Testis (tissue), 2 donors: ENCODE data around the gene CLMN.

Source experiments
- CTCF ChIP-seq, 3 experiments: fragments of 450-650 bp in 2 of 3; fragments of 200-600 bp in 1 of 3; sonication (generic) in 1 of 3; IDR thresholded peaks; one replicate each; pipeline ENCODE4 v1.5.1; 2016 to 2019; ENCODE audit warnings: antibody characterized with exemption in 3 of 3, mild to moderate bottlenecking in 2 of 3, moderate library complexity in 1 of 3
- POLR2A ChIP-seq: fragments of 450-650 bp; IDR thresholded peaks from one replicate; pipeline ENCODE4 v1.6.1; 2017; ENCODE audit warnings: antibody characterized with exemption, mild to moderate bottlenecking, moderate library complexity

- TF ChIP-seq CTCF (IDR thresholded peaks at IDR 0.05) (no peak), POLR2A (no peak)
Measured at GRCh38 chr14:95304342-95304741, 15.4 kb downstream of the CLMN start.
